GM06990 (cell line): ENCODE data around the gene STEAP3.

Experiments
- DNase-seq: peaks from one replicate; pipeline ENCODE4 v3.0.0-alpha.2; 2011; ENCODE audit not compliant: insufficient read length; ENCODE audit errors: extremely low read depth
- H3K27me3 ChIP-seq: replicated peaks from 2 replicates; pipeline ENCODE4 v1.6.0; 2011; ENCODE audit warnings: low read length; ENCODE audit not compliant: control insufficient read depth, insufficient read depth
- H3K36me3 ChIP-seq: 2 replicates; pipeline ENCODE4 v1.5.1; 2011; ENCODE audit warnings: low read length; ENCODE audit not compliant: control insufficient read depth, insufficient read depth
- H3K4me3 ChIP-seq: replicated peaks from 2 replicates; pipeline ENCODE4 v1.5.1; 2011; ENCODE audit warnings: low read depth, mild to moderate bottlenecking, control low read depth, low read length
- CTCF ChIP-seq: IDR thresholded peaks from 2 replicates; pipeline ENCODE4 v1.5.1; 2011; ENCODE audit warnings: low read length, control low read depth, mild to moderate bottlenecking, inconsistent platforms; ENCODE audit not compliant: insufficient read depth, poor library complexity, severe bottlenecking

STEAP3 gene

GRCh38 chr2:119223521-119224390 lies at the start of gene STEAP3:
STEAP3 (plus strand) TSS chr2:119223834; CDS start chr2:119231013, 7,179 bp downstream.
- TF ChIP-seq CTCF: no peak
- no peaks in the 10 kb centered on the region for H3K36me3 ChIP-seq
- H3K4me3 ChIP-seq: peak within 1 kb of the TSS; percentile 65
- H3K27me3 ChIP-seq: no peaks in the 10 kb centered on the region
- peak; percentile 77 for DNase-seq

GRCh38 chr2:119174216-119174992 lies 49.2 kb upstream of the STEAP3 start:
- Histone ChIP-seq H3K36me3 (no peaks in the 10 kb centered on the region), H3K27me3 (no peaks in the 10 kb centered on the region; the same call in none of the 2 replicates), H3K4me3 (no peak overlapping the region)
- DNase-seq: peak; percentile 27
- TF ChIP-seq CTCF: peak; percentile 93

- Histone ChIP-seq H3K36me3 (no peaks in the 10 kb centered on the region), H3K27me3 (no peaks in the 10 kb centered on the region; the same call in 1 of the 2 replicates), H3K4me3 (no peak overlapping the region)
- no peak for DNase-seq
- no peak for TF ChIP-seq CTCF
Measured at GRCh38 chr2:119174993-119175347, 48.7 kb upstream of the STEAP3 start.

- Histone ChIP-seq H3K27me3 (no peaks in the 10 kb centered on the region; the same call in 1 of the 2 replicates), H3K4me3 (no peak overlapping the region), H3K36me3 (no peaks in the 10 kb centered on the region)
- no peak for DNase-seq
- TF ChIP-seq CTCF: no peak
Measured at GRCh38 chr2:119175517-119175916, 48.1 kb upstream of the STEAP3 start.

GRCh38 chr2:119177171-119177837 lies 46.3 kb upstream of the STEAP3 start:
- Histone ChIP-seq H3K27me3 (no peaks in the 10 kb centered on the region; the same call in 1 of the 2 replicates), H3K36me3 (no peaks in the 10 kb centered on the region), H3K4me3 (no peak overlapping the region)
- DNase-seq: no peak
- TF ChIP-seq CTCF: no peak
